Panc1 (cell line): ENCODE results near the gene NCAPH2.

Experiments
- CTCF ChIP-seq: fragments of 450-650 bp; IDR thresholded peaks from 2 replicates; pipeline ENCODE4 v1.5.1; 2017; ENCODE audit warnings: mild to moderate bottlenecking
- POLR2AphosphoS5 ChIP-seq: IDR thresholded peaks from 2 replicates; pipeline ENCODE4 v1.6.1; 2012; ENCODE audit warnings: mild to moderate bottlenecking, low read depth, low read length, moderate library complexity
- REST ChIP-seq, 2 experiments: IDR thresholded peaks; 2 replicates each; pipeline ENCODE4 v1.6.1; 2011 to 2012; ENCODE audit warnings: low read depth in 2 of 2, control low read depth in 1 of 2, low read length in 1 of 2, mild to moderate bottlenecking in 1 of 2, moderate library complexity in 1 of 2; ENCODE audit not compliant: insufficient read depth in 1 of 2
- SIN3A ChIP-seq: IDR thresholded peaks from 2 replicates; pipeline ENCODE4 v1.6.1; 2012; ENCODE audit warnings: low read depth, mild to moderate bottlenecking, low read length, moderate library complexity, borderline replicate concordance; ENCODE audit not compliant: insufficient read depth
- TCF7L2 ChIP-seq: IDR thresholded peaks from 2 replicates; pipeline ENCODE4 v1.6.1; 2011; ENCODE audit warnings: mild to moderate bottlenecking, low read depth, low read length, inconsistent platforms

GRCh38 chr22:50546326-50547262, 38.6 kb downstream of the NCAPH2 start:
- no peak for TF ChIP-seq CTCF
- TF ChIP-seq SIN3A: no peak
- no peak for TF ChIP-seq TCF7L2
- no peak for TF ChIP-seq POLR2AphosphoS5
- no peak for TF ChIP-seq REST (IDR thresholded peaks at IDR 0.05; ENCODE audit: insufficient read depth in 1 of 2, low read depth in 2 of 2, low read length in 1 of 2)
